Smooth muscle cell of the pulmonary artery (primary cell): ENCODE results near the gene DHRS11. TPM values are rescaled to one million over a fixed set of nuclear protein-coding genes. Genes with fewer than 3 reads are reported as not detected.

Experiments
- total RNA-seq: library from RNA; depleted of rRNA; stranded (reverse); fragments of >200 nt; gene quantifications from 2 replicates; pipeline ENCODE4 v1.2.3, GENCODE V29; 2014

DHRS11 gene
- 4.6 and 4.9 TPM in 2 replicates for total RNA-seq

GRCh38 chr17:36591434-36592315, at the start of gene DHRS11:
Gene DHRS11 (plus strand): TSS chr17:36591879. CDS start chr17:36592010, 131 bp downstream.

DNA sequence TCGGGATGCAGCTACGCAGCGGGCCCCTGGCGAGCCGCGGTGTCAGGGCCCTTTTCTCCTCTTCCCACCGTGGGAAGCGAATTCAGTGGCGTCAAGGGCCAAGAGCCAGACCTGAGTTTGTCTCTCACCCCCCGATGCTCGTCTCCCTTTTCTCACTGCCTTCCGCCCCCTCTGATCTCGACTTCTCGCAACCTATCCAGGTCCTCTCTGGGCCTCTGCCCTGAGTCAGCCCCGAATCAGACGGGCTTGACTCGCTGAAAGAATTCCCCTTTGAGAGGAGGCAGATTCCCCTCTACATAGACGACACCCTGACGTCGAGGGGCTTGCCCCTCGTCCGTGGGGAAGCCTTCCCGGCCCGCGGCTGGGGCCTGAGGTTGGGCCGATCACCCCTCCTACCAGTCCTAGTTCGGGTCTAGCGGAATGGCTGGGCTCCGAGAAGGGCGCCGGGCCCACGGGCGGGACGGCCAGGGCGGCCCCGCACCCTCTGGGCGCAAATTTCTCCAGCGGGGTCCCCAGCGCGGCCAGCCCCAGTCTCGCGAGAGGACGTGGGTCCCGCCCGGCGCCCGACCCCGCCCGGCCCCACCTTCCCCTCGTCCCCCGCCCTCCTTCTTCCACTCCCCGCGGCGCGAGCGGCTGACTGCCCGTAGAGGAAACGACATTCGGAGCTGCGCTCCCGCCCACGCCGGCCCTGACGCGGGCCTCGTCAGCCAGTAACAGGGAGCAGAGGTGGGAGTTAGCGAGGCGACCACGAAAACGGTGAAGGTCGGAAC, 47.2 kb upstream of the DHRS11 start, which contains the start of gene GGNBP2:
GGNBP2 (plus strand) TSS at position 613 of the 770 bp plus-strand sequence. CDS start 806 bp downstream, outside the sequence.

GRCh38 chr17:36601303-36602029, 9.8 kb downstream of the DHRS11 start, which contains the start of gene MRM1:
Gene MRM1 (plus strand): TSS chr17:36601583. CDS start chr17:36601811, 228 bp downstream.

Other genes starting within 250 kb of the DHRS11 start
- gene TBC1D3H, start 203.4 kb upstream of the DHRS11 start, total RNA-seq, result not detected in 2 replicates
- gene ZNHIT3, start 105.2 kb upstream of the DHRS11 start, total RNA-seq, result 14.1 and 16.7 TPM in 2 replicates
- gene MYO19, start 57.0 kb upstream of the DHRS11 start, total RNA-seq, result 35.9 and 56.1 TPM in 2 replicates
- gene PIGW, start 56.9 kb upstream of the DHRS11 start, total RNA-seq, result 4.9 and 6.1 TPM in 2 replicates
- gene GGNBP2, start 47.0 kb upstream of the DHRS11 start, total RNA-seq, result 59.7 and 63.4 TPM in 2 replicates
- 3.8 and 8.3 TPM in 2 replicates for gene MRM1, start 9.7 kb downstream of the DHRS11 start, total RNA-seq